GM03348 (cell line): ENCODE results near the gene ZNF804B.
"Not testable (repeated sequence)": the region's sequence is repeated elsewhere in the genome, so short reads cannot be mapped to it uniquely, and the experiment has no call there.

Experiments used
- DNase-seq: peaks from one replicate; pipeline ENCODE4 v3.0.0; 2012; ENCODE audit warnings: low spot score

Gene ZNF804B

DNA sequence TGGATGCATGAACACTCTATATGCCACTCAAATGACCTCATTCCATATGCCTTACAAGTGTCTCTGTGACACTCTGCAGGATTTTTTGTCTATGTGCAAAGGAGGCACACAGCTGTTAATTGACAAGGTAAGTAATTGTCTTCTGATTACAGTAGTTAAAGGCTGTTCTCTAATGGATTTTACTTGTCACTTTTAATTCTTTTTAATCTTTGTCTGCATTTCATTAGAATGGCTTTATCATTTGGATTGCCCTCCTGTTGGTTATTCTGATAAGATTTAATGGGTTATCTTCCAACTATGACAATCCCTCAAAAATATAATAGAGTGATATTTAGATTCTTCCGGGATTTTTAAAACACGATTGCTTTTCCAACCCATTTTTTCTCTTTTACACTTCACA is 326.1 kb downstream of the ZNF804B start:
- no peak for DNase-seq

GRCh38 chr7:89091550-89091949 is 332.1 kb downstream of the ZNF804B start:
- no peak for DNase-seq

GRCh38 chr7:89094269-89094668 is 334.8 kb downstream of the ZNF804B start:
- DNase-seq = no peak

DNA sequence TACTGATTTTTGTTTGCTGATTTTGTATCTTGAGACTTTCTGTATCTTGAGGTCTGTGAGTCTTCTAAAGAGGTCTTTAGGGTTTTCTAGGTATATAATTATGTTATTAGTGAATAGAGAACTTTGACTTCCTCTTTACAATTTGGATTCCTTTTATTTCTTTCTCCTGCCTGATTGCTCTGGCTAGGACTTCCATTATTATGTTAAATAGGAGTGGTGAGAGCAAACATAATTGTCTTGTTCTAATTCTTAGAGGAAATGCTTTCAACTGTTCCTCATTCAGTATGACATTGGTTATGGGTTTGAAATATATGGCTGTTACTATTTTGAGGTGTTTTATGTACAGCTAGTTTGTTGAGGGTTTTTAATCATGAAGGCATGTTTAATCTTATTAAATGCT is 344.1 kb downstream of the ZNF804B start:
- no peak for DNase-seq

DNA sequence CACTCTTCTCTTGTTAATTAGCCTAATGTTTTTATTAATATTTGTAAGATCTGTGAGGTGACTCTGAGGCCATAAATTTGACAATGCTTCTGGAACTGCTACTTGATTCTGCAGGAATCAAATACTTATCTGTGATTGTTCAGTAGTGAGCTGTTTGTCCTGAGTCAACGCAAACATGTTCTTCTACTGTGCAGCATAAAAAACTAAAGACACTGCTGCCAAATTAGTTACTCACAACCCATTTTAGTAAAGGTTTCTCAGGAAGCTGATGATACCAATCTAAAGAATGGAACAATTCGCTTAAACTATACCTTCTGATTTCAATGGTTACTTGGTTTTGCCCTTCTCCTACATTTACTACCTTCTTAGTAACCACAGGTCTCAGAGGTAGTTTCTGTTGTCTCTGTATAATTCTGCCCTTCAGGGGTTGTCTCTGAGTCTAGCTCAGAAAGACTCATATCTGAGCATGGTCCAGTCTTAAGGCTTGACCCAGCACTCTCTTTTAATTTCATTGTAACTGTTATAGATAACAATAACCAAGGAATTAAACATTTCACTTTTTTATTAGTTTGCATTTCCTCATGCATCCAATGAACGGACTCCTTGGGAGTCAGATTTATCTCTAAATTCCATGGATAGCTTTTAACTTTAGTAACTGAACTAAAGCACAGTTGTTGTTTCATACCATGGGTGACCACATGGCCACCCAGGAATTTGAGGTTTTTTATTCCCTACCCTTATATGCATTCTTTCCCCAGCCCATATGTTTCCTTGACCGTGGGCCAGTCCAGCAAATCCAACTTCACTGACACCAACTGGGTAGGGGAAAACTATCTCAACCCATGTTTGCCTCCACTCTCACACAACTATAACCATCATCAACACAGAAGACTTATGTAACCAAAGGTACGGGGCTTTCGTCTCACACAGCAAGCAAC is 345.5 kb downstream of the ZNF804B start:
- no peak for DNase-seq

DNA sequence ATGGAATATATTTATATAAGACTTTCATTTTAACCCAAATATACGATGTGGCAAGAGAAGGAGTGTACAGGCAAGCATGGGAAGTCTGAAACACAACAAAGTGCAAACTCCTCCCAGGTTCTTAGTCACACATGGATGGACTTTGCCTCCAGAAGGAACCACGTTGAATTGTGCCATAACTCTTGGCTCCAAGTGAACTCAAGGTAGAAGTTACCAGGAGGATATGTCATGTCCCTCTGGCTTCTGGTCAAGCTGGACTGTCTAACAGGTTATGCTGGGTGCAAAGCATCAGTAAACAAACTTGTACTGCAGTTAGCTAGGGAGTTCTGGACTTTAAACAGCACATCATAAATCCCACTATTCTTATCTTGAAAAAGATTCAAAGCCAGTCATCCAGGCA is 364.4 kb downstream of the ZNF804B start:
- no peak for DNase-seq

- DNase-seq = no peak
These were observed 370.3 kb downstream of the ZNF804B start for GRCh38 chr7:89129600-89130375.

DNA sequence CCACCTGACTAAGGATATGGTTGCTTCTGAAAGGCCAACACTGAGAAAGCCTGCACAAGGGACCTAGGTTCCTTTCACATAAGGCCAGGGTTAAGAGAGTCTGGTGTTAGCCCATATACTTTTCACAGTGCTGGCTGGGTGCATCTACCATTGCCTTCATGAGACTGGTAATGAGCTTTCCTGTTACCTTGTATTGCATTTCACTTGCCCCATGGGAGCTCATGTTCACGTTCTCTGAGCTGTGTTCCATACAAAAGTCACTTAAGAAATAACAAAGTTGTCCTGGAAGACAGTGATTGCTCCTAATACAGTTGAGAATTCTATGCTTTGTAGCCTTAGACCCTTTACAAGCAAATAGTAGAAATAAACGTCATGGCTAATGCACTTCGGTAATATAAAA is 373.9 kb downstream of the ZNF804B start:
- no peak for DNase-seq

DNA sequence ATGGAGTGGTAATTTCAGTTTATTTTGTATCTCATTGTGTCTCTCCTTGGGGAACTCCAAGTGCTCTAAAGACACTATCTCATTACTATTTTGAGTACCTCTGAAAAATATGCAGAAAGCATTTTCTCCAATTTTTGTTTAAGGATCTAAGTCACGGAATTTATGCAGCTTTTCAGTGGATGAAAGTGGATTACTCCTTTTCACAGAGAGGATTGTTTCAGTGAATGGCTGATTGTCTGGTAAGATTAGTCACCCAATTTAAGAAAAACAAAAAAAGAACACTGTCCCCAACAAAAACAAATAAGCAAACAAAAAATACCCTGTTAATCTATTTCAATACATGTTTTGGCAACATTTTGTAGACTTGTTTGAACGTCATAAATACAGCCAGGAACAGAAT is 374.3 kb downstream of the ZNF804B start:
- DNase-seq = no peak

- DNase-seq = no peak
These were observed 386.3 kb downstream of the ZNF804B start for GRCh38 chr7:89145801-89146200.

DNA sequence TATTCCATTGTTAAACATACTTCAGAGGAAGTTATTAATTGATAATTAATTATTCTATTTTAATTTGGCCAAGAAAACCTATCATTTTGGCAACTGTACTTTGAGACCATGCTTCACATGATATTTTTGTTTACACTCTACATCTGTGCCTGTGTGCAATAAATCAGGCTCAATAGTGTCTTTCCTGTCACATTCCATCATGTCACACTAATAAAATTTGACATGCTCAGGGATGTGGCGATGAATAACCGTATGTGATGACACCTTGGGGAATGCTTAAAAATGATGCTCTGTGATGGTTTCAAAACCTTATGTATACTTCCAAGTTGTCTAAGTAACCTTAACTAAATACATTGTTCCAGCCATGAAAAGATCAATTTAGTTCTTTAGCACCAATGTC is 400.6 kb downstream of the ZNF804B start:
- no peak for DNase-seq

- DNase-seq = no peak
These were observed 405.9 kb downstream of the ZNF804B start for GRCh38 chr7:89165421-89165820.

DNA sequence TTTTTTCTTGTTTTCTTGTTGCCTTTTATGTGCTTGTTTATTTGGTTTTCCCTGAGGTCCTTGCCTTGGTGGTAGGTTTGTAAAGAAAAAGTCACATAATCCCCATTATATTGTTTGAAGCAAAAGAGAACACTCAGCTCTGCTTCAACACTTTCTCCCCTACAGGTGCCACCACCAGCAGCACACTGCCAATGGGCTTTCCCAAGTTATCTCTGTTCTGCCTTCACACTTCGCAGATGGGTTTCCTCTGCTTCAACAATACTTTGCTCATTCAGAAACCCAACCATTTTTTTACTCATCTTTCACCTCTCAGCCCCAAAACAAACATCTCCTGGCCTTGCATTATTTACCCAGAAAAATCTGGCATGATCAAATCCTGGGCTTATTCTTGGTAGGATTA is 411.1 kb downstream of the ZNF804B start:
- DNase-seq = no peak

- no peak for DNase-seq
These were observed 422.6 kb downstream of the ZNF804B start for GRCh38 chr7:89182116-89182515.

DNA sequence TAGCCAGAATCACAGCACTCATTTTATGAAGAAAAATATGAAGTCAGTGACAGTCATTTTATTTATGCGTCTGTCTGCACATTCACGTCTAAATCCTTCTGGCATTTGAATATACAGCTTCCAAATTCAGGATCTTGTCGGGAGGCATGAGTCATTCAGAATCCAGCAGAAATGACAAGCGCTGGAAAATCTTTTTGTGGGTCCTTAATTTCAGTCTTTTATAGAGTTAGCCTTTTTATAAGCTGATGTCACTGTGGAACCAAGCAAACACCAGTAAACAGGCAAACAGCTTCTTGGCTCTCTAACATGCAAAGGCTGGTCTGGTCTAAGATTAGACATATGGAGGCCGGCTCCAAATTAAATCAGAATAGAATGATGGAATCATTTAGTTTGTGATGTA is 424.2 kb downstream of the ZNF804B start:
- no peak for DNase-seq

DNA sequence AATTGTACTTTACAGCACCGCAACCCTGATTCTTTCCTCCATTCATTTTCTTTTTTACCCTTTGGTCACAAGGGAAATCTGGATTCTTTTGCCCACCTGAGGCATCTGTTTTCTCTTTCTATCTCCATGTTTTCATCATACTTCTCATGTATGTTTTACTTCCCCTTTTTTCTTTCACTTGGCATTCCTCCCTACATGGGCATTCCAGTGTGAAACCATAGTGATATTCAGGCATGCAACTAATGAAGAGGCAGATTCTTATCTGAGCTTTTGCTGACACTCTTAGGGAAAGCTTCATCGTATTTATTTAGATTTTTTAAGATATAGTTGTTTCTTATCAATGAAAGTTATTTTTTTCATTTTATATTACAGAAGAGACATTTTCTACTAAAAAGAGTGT is 441.3 kb downstream of the ZNF804B start:
- DNase-seq = no peak

- no peak for DNase-seq
These were observed 464.4 kb downstream of the ZNF804B start for GRCh38 chr7:89223900-89224395.

DNA sequence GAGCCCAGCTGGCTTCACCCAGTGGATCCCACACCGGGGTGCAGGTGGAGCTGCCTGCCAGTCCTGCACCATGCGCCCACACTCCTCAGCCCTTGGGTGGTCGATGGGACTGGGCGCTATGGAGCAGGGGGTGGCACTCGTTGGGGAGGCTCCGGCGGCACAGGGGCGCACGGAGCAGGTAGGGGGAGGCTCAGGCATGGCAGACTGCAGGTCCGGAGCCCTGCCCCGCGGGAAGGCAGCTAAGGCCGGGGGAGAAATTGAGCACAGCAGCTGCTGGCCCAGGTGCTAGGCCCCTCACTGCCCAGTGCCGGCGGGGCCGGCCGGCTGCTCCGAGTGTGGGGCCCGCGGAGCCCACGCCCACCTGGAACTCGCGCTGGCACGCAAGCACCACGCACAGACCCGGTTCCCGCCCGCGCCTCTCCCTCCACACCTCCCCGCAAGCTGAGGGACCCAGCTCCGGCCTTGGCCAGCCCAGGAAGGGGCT is 469.2 kb downstream of the ZNF804B start:
- not testable (repeated sequence) for DNase-seq

DNA sequence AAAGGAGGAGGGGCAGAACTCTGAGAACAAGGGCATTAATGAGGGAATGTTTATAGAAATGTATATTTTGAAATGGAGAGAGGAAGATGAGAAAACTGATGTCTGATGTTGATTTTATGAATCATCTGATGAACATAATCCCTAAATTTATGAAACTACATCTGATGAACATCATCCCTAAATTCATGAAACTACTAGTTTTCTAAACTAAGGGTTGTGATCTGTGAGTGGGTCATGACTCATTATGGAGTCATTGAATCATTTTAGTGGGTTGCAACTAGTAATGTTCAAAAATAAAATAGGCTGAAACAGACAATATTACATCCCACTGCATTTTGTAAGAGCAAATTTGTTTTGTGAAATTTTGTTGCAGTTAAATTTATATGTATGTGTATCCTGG is 478.7 kb downstream of the ZNF804B start:
- no peak for DNase-seq

DNA sequence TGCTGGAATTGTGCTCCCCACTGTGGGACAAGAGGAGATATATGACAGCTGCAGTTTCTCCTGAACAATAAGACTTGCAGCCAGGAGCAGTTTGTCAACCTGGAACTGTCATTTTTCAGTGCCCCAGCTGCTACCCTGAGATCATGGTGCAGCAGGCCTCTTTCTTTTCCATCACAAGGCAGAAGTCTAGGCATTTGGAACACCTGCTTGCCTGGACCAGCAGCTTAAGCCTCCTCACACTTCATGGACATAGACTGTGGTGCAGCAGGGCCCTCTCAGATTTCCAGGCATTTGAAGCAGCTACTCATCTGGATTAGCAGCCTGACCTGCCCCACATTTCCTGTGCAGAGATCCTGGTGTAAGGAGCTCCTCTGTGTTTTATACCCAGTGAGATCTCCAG is 486.7 kb downstream of the ZNF804B start:
- no peak for DNase-seq

- no peak for DNase-seq
These were observed 487.7 kb downstream of the ZNF804B start for GRCh38 chr7:89247207-89247606.

- no peak for DNase-seq
These were observed 499.6 kb downstream of the ZNF804B start for GRCh38 chr7:89259085-89259484.

GRCh38 chr7:89264126-89264525 is 504.6 kb downstream of the ZNF804B start:
- DNase-seq = no peak
